ENCODE results near the gene CEACAM18.

Gene CEACAM18

GRCh38 chr19:51448411-51449016 lies 29.8 kb upstream of the CEACAM18 start:
- intact Hi-C loops (cut with DNase I; ENCODE audit: low total_unique reads): no loop called here
- Histone ChIP-seq H3K9me3 (no peaks in the 10 kb centered on the region), H3K4me3 (no peak overlapping the region), H3K27ac (no peak overlapping the region), H3K27me3 (peaks cover 0 to 6% of the 10 kb centered on the region in 2 donors), H3K36me3 (no peaks in the 10 kb centered on the region), H3K4me1 (no peaks in the 10 kb centered on the region)
- DNase-seq: no peak
- TF ChIP-seq CTCF (IDR thresholded peaks at IDR 0.05): no peak

GRCh38 chr19:51450730-51451307 lies 27.5 kb upstream of the CEACAM18 start:
- H3K4me1 ChIP-seq: no peaks in the 10 kb centered on the region
- peaks cover 0 to 10% of the 10 kb centered on the region in 2 donors for H3K27me3 ChIP-seq
- H3K27ac ChIP-seq: no peak overlapping the region
- H3K9me3 ChIP-seq: no peaks in the 10 kb centered on the region
- DNase-seq: no peak
- TF ChIP-seq CTCF (IDR thresholded peaks at IDR 0.05): no peak
- H3K36me3 ChIP-seq: no peaks in the 10 kb centered on the region
- intact Hi-C loops (cut with DNase I; ENCODE audit: low total_unique reads): no loop called here
- H3K4me3 ChIP-seq: no peak overlapping the region

GRCh38 chr19:51456541-51457290 lies 21.6 kb upstream of the CEACAM18 start:
- intact Hi-C loops (cut with DNase I; ENCODE audit: low total_unique reads): no loop called here
- no peak for DNase-seq
- no peak overlapping the region for H3K27ac ChIP-seq
- H3K4me3 ChIP-seq: no peak overlapping the region
- H3K36me3 ChIP-seq: no peaks in the 10 kb centered on the region
- H3K27me3 ChIP-seq: peaks cover 0 to 43% of the 10 kb centered on the region in 2 donors
- H3K9me3 ChIP-seq: no peaks in the 10 kb centered on the region
- no peaks in the 10 kb centered on the region for H3K4me1 ChIP-seq
- no peak for TF ChIP-seq CTCF (IDR thresholded peaks at IDR 0.05)

- no peaks in the 10 kb centered on the region for H3K36me3 ChIP-seq
- no peak overlapping the region for H3K4me3 ChIP-seq
- no peaks in the 10 kb centered on the region for H3K4me1 ChIP-seq
- intact Hi-C loops (cut with DNase I; ENCODE audit: low total_unique reads): no loop called here
- no peaks in the 10 kb centered on the region for H3K9me3 ChIP-seq
- H3K27me3 ChIP-seq: peaks cover 0 to 45% of the 10 kb centered on the region in 2 donors
- no peak for TF ChIP-seq CTCF (IDR thresholded peaks at IDR 0.05)
- H3K27ac ChIP-seq: no peak overlapping the region
- DNase-seq: no peak
Measured at GRCh38 chr19:51457351-51458013, 20.9 kb upstream of the CEACAM18 start.

- Histone ChIP-seq H3K27ac (no peak within 1 kb of the TSS), H3K4me3 (no peak within 1 kb of the TSS), H3K4me1 (no peaks in the 10 kb centered on the region), H3K36me3 (no peaks in the 10 kb centered on the region), H3K9me3 (no peaks in the 10 kb centered on the region), H3K27me3 (peaks cover 0 to 51% of the 10 kb centered on the region in 2 donors)
- no peak for DNase-seq
- intact Hi-C loops (cut with DNase I; ENCODE audit: low total_unique reads): no loop called here
- no peak for TF ChIP-seq CTCF (IDR thresholded peaks at IDR 0.05)
Measured at GRCh38 chr19:51458051-51458645, 20.2 kb upstream of the CEACAM18 start, which contains the start of gene SIGLEC8. SIGLEC8 (minus strand) TSS chr19:51458454; CDS start chr19:51458387, 67 bp downstream.

Data from tibial artery (tissue), 4 donors.